PC-3 (cell line): ENCODE measurements around the gene FBXL7.

Source experiments
- EZH2 ChIP-seq: fragments of 300-600 bp; sonication (generic); IDR thresholded peaks from one replicate; pipeline ENCODE4 v1.6.1; 2017; ENCODE audit warnings: antibody characterized with exemption, mild to moderate bottlenecking, low read length; ENCODE audit not compliant: unreplicated experiment
- EZH2phosphoT487 ChIP-seq: fragments of 300-600 bp; sonication (generic); IDR thresholded peaks from 2 replicates; pipeline ENCODE4 v1.6.1; 2018; ENCODE audit warnings: mild to moderate bottlenecking, antibody characterized with exemption, low read length, borderline replicate concordance
- TF ChIP-seq, protein P1 (sequence below): fragments of 300-600 bp; sonication (generic); conservative IDR thresholded peaks from 2 replicates; pipeline ENCODE4 v1.5.1; 2017; ENCODE audit warnings: antibody characterized with exemption, low read depth, mild to moderate bottlenecking, low read length

DNA sequence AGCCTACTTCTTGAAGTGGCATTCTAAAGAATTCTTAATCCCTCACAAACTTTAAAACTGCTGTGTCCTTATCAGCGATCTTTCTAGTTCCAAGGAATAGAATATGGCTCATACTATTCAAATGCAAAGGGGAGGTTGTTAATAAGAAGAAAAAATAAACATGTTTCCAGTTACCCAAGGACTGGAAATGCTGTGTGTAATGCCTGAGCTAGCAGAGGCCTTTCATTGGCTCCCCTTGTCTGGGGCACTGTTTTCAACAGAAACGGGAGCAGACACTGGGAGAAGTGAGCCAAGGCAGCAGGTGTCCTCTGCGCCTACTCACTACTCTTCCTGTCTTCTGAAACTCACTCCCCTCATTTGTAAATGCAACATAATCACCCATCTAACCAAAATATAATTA, 426.6 kb downstream of the FBXL7 start:
- TF ChIP-seq, protein P1, sequence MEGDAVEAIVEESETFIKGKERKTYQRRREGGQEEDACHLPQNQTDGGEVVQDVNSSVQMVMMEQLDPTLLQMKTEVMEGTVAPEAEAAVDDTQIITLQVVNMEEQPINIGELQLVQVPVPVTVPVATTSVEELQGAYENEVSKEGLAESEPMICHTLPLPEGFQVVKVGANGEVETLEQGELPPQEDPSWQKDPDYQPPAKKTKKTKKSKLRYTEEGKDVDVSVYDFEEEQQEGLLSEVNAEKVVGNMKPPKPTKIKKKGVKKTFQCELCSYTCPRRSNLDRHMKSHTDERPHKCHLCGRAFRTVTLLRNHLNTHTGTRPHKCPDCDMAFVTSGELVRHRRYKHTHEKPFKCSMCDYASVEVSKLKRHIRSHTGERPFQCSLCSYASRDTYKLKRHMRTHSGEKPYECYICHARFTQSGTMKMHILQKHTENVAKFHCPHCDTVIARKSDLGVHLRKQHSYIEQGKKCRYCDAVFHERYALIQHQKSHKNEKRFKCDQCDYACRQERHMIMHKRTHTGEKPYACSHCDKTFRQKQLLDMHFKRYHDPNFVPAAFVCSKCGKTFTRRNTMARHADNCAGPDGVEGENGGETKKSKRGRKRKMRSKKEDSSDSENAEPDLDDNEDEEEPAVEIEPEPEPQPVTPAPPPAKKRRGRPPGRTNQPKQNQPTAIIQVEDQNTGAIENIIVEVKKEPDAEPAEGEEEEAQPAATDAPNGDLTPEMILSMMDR, result no peak
- TF ChIP-seq EZH2 (no peak), EZH2phosphoT487 (no peak)
